ENCODE data around the gene GRIN2C.

GRIN2C gene

DNA sequence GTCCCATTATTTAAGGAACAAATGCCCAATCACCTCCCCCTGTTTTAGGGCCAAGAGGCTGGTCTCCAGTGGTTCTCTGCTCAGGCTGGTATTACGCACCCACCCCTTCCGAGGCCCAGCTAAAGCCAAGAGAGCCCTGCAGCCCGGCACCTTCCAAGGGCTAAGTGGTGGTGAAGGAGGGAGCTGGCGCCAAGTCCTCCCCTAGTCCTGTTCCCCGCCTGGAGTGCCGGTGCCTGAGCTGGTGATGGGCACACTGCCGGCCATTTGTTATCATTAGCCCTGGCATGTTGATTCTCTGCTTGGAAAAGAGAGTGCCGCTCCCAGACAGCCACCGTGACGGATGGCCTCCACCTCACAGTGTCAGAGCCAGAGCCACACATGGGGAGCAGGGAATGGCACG, 31.9 kb downstream of the GRIN2C start:
- TF ChIP-seq, protein P1, sequence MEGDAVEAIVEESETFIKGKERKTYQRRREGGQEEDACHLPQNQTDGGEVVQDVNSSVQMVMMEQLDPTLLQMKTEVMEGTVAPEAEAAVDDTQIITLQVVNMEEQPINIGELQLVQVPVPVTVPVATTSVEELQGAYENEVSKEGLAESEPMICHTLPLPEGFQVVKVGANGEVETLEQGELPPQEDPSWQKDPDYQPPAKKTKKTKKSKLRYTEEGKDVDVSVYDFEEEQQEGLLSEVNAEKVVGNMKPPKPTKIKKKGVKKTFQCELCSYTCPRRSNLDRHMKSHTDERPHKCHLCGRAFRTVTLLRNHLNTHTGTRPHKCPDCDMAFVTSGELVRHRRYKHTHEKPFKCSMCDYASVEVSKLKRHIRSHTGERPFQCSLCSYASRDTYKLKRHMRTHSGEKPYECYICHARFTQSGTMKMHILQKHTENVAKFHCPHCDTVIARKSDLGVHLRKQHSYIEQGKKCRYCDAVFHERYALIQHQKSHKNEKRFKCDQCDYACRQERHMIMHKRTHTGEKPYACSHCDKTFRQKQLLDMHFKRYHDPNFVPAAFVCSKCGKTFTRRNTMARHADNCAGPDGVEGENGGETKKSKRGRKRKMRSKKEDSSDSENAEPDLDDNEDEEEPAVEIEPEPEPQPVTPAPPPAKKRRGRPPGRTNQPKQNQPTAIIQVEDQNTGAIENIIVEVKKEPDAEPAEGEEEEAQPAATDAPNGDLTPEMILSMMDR (IDR thresholded peaks at IDR 0.05; ENCODE audit: extremely low read depth, missing control alignments), result no peak
- DNase-seq (ENCODE audit: low spot score), result no peak

DNA sequence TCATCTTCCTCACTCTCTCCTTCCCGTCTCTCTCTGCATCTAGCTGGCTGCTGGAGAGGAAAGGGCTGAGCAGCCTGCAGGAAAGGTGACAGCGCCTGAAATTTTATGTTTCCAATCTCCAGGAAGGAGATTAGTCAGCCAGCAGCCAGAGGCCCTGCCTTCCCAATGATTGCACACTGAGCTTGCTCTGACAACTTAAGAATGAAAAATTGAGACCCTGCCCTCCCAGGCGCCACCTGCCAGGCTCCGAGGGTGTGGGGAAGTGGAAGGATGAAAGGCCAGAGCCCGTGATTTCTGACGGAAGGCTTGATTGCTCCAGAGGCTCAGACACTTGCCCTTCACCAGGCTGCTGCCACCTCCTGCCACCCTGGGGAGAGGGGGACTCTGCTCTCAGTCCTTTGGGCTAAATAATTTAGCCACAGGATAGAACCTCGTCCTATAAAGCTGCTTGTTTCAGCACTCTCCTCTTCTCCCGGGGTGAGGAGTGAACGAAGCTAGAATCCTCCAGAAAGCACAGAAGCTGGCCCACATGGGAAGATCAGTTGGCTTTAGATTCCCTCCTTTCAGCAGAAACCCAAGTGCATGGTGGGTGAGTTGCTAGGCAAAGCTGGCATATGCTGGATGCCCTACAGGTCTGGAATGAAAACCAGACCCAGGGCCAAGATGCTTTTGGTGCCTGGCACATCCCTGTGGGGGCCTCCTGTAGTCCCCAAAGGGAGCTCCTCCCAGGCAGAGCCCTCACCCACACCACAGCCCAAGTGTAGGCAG, 33.5 kb downstream of the GRIN2C start:
- DNase-seq (ENCODE audit: low spot score), result no peak
- TF ChIP-seq, protein P1 (IDR thresholded peaks at IDR 0.05; ENCODE audit: extremely low read depth, missing control alignments), result no peak

GRCh38 chr17:74824961-74825627, 34.6 kb downstream of the GRIN2C start:
- TF ChIP-seq, protein P1 (IDR thresholded peaks at IDR 0.05; ENCODE audit: extremely low read depth, missing control alignments), result no peak
- DNase-seq (ENCODE audit: low spot score), result no peak

- TF ChIP-seq, protein P1 (IDR thresholded peaks at IDR 0.05; ENCODE audit: extremely low read depth, missing control alignments), result no peak
- no peak for DNase-seq (ENCODE audit: low spot score)
Measured at GRCh38 chr17:74822939-74823367, 36.7 kb downstream of the GRIN2C start.

- DNase-seq (ENCODE audit: low spot score), result no peak
- TF ChIP-seq, protein P1 (IDR thresholded peaks at IDR 0.05; ENCODE audit: extremely low read depth, missing control alignments), result no peak
Measured at GRCh38 chr17:74822335-74822938, 37.2 kb downstream of the GRIN2C start.

- no peak for DNase-seq (ENCODE audit: low spot score)
- TF ChIP-seq, protein P1 (IDR thresholded peaks at IDR 0.05; ENCODE audit: extremely low read depth, missing control alignments), result no peak
Measured at GRCh38 chr17:74821655-74822334, 37.9 kb downstream of the GRIN2C start.

Measured in GM20000 (cell line).